GM18909 (cell line): ENCODE measurements around the gene NDOR1.

Source experiments
- ATAC-seq: cut with Tn5 transposase; IDR thresholded peaks from one replicate; pipeline ENCODE4 v1.9.1; 2021; ENCODE audit warnings: mild to moderate bottlenecking; ENCODE audit not compliant: unreplicated experiment, poor library complexity

NDOR1 gene

DNA sequence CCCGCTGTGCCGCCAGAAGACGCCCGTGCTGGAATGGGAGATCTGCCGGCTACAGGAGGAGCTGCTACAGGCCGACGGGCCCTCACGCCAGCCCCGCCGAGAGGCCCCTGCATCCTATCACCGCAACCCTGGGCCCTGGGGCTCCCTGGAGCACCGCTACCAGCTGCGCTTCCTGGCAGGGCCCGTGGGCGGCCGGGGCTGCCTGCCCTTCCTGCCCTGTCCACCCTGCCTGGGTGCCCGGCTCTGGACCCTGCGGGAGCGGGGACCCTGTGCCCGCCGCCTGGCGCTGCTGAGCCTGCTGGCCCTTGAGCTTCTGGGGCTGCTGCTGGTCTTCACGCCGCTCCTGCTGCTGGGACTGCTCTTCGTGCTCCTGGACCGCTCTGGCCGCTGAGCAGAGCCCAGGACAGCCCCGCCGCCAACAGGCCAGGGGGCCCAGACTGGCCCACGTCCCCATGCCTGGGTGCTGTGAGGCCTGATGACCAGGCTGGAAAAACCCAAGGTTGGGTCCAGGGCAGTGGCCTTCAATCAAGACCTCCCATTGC lies 12.8 kb downstream of the NDOR1 start:
- ATAC-seq = no peak

DNA sequence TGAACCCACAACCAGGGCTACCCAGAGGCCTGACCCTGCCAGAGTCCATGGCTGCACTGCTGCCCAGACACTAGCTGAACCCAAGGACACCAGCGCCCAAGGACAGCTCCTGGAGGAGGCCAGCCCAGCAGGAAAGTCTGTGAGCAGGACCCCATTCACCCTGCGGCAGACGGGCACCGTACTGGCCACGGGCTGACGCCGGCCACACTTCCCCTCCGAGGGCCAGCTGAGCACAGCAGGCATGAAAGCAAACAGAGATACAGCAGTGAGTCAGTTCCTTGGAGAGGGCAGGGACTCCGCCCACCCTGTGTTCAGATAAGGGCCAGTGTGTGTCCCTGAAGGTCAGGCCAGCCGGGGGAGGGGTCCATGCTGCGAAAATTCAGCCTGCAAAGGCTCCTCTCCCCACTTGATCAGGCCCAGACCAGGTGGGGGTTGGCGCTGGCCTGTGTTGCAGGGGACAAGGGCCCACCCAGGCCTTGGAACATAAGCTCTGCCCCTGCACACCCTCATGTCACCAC lies 13.3 kb downstream of the NDOR1 start:
- no peak for ATAC-seq

DNA sequence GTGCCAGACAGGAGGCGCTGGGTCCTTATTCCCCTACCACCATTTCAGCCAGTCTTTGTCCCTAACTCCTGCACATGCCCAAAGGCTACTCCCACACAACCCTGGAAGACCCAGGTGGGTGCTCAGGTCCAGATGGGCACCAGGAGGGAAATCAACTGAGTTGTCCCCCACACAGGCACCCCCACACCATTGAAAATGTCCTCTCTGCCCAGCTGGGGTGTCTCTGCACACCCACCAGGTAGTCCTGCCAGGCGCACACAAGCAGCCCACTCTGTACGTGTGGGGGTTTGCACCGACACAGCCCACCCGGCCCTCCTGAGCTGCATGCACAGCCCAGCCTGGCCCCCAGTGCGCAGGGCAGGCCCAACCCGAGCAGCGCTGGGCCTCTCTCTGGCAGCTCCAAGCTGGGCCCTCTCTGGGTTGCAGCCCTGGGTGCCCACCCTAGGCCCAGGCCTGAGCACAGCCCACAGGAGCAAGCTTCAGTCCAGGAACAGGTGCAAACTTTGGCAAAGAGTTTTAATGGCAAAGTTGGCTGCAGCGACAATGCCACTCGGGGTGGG lies 14.3 kb downstream of the NDOR1 start:
- no peak for ATAC-seq

DNA sequence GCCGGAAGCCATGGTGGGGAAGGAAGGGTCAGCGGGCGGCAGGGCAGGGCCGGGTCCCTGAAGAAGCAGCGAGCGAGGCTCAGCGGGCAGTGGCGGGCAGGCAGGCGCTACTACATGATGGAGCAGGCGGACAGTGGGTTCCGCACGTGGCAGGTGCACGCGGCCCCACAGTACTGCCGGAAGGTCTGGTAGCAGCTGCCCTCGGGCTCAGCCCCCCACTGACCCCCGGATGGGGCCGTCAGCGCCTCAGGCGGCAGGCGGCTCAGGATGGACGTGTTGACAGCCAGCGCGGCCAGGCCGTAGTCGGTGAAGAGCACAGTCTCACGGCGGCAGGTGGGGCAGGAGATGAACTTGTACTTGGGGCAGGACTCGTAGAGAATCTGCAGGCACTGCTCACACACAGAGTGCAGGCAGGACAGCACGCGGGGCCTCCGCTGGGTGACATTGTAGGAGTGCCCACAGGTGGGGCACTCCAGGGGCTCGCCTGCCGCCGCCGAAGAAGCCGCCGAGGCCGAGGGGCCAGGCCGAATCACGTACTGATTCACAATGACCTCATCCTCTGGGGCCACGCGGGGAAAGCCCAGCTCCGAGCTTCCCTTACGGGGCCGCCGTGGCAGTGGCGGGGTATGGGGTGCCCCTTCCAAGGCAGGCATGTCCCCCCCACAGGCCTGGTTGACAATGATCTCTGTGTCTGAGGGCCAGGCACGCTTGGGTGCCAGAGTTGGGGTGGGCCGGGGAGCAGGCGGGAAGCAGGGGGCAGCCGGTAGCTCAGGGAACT lies 15.0 kb downstream of the NDOR1 start:
- ATAC-seq = no peak

DNA sequence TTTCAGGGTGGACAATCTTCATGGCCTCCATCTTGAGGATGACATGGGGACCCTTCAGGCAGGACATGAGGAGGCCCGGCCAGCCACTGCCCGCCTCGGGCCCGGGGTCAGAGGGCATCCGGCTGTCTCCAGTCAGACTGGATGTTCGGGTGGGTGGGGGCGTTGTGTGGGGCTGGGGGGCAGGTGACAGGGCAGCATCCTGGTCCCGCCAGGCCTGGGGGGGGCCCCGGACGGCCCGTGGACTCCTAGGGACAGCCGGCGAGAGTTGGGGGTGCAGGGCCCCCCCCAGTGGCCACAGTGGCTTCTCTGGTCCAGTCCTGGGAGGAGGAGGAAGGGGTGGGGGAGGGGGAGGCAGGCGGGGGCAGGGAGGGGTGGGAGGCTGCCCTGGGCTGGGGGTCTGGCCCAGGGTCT lies 15.6 kb downstream of the NDOR1 start:
- no peak for ATAC-seq

DNA sequence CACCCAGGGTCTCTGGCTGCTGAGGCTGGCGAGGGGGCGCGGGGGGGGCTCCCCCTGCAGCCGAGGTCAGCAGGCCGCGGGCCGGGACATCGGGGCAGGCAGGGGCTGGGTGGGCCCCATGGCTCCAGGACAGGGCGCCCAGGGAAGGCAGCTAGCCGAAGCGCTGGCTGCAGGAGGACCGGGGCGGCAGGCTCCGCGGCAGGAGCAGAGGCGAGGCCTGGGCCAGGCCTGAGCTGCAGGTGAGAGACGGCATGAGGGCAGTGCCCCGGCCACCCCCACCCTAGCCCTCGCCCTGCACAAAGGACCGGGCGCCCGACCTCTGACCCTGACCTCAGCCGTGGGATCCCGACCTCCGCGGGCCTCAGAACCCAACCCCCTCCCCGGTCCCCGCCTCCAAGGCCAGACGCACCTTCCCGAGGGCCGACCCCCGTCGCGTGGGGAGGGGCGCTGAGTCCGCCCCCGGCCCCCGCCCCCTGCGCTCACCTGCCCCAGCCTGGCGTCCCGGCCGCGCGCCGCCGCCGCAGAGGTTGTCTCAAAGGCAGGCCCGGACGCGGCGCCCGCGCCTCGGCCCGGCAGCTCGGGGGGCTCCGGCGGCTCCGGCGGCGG lies 16.1 kb downstream of the NDOR1 start:
- ATAC-seq = no peak

DNA sequence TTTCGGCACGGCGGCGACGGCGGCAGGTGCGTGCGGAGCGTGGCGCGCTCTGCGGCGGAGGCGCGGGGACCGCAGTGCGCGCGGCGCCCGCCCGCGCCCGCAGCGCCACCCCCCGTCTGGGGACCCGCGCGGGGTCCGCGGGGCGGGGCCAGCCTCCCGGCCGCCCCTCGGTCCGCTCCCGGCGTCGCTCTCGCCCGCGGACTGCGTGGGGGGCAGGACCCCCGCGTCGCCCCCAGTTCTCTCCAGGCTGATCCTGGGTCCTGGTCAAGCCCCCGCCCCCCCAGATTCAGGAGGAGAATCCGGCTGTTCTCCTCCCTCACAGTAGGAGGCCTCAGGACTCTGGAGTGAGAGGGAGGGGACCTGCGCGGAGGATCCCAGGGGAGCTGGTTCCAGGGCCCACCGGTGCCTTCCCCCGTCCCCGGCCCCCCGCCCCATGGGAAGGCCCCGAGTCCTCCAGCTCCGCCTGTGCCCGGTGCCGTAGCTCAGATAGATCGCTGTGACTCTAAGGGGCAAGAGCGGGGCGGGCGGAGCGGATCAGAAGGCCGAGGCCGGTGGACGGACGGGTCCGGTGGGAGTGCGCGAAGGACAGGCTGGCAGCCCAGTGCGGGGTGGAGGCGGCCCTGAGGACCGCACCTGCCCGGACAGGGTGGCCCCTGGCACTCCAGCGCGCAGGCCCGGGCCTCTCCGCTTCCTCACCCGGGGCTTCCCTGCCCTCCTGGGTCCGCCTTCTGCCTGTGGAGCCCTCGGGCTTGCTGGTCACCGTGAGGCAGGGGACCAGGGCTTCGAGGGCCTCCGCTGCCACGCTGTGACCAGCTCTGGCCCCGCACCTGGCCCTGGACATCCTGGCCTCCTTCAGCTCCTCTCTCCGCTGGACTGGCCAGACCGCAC lies 16.9 kb downstream of the NDOR1 start, which contains the start of gene RNF208:
Gene RNF208 (minus strand): TSS at position 51 of the 888 bp plus-strand sequence. CDS start 1,028 bp downstream, outside the sequence.
- ATAC-seq = no peak

DNA sequence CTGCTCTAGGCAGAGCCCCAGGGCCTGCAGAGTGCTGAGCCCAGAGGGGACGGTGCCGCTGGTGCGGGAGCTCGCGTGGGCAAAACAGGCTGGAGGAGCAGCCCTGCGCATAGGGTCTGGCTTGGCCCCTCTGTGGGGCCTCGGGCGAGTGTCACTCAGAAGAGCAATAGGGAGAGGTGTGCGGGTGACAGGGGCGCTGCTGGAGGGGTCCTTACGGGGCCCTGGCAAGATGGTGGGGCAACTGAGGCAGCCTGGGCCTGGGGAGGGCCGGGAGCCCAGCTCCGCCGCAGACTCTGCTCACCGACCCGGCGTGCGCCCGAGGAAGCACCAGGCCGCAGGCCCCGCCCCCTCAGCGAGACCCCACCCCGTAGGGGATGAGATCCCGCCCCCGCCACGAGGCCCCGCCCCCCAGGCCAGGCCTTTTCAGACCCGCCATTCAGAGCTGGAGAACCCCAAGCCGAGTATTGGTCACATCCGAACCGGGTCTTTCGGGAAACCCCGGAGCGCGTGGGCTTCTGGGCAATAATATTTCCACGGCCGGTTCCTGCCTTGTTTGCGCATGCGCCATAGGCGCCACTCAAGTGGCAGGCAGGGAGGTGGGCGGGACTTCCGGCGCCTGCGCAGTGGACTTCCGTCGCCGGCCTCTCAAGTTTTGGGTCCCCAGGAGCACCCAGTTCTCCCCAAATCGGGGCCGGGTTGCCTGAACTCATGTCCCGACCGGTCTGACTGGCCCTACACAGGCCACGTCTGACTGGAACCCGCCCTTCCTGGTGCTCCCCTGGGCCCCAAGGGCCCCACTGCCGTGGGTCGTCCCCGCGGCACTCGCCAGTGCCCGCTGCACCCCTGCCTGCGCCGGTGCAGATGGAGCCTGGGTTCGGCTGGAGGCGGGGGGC lies 17.8 kb downstream of the NDOR1 start:
- ATAC-seq = peak; percentile 73

DNA sequence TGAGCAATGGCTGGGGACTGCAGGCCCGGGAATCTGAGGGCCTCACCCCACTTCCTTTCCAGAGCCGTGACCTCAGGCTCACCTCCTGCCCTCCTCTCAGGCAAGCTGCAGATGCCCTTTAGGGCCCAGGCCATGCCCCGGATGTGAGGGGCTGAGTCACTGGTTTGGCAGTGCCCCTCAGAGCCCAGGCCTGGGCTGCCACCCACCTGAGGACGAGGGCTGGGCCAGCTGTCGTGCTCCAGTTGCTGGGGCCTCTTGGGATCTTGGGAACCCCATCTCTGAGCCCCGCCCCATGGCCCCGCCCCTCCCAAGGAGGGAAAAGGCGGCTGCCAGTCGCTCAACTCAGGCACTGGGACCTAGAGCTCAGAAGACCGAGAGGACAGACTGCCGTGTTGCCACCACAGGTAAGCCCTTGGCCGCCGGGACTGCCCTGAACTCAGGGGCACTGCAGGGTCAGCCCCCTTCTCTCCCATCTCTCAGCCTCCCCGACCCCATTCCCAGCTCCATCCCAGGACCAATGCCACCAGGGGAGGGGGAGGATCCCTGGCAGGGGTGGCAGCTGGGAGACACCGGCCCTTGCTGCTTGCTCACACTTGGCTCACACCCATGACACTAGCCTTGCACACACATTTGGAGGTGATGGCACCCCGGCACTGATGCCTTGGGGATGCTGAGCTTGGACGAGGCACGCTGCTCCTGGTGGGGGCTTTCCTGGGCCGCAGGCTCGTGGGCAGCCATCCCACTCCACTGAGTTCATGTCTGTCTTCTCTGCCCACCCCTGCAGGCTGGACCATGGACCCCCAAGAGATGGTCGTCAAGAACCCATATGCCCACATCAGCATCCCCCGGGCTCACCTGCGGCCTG lies 19.6 kb downstream of the NDOR1 start, which contains the start of gene CYSRT1:
Gene CYSRT1 (plus strand): TSS at position 345 of the 865 bp plus-strand sequence. CDS start 448 bp downstream, at position 793.
- ATAC-seq = no peak

DNA sequence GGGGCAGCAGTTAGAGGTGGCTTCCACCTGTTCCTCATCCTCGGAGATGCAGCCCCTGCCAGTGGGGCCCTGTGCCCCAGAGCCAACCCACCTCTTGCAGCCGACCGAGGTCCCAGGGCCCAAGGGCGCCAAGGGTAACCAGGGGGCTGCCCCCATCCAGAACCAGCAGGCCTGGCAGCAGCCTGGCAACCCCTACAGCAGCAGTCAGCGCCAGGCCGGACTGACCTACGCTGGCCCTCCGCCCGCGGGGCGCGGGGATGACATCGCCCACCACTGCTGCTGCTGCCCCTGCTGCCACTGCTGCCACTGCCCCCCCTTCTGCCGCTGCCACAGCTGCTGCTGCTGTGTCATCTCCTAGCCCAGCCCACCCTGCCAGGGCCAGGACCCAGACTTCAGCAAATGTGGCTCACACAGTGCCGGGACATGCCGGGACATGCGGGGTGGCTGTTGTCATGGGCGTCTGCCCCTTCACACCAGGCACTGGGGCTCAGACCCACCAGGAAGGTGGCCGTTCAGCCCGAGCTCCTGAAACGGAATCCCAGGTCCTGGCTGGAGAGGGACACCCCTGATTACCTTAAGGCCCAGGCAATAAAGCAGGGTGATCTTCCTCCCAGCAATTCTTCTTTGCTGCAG lies 20.3 kb downstream of the NDOR1 start:
- no peak for ATAC-seq

DNA sequence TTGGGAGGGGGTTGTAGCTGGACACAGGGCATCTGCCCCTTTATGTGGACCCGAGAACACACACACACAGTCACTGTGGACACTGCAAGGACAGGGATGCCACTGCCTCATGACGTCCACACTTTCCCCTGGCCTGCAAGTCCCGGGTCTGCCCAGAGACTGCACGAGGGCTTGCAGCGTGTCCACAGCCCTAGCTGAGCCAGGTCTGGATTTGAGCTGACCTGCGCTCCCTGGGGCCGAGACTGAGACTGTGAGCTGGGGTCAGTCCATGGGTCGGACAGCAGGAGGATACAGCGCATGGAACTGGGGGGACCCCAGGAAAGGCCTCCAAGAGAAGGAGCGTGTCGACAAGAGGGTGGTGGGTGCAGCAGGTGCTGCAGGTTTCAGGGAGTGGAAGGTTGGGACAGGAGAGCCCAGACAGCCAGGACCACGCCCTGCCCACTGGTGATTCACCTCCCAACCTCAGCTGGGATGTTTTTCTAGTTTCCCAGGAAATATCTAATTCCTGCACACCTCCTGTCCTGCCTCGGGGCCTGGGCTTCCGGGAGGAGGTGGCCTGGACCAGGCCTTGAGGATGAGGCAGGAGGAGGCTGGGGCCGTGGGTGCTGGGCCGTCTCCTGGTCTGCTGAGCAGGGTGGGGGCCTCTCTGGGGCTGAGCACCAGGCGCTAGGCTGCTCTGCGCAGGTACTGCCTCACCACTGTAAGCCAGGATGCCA lies 21.0 kb downstream of the NDOR1 start:
- ATAC-seq = no peak

DNA sequence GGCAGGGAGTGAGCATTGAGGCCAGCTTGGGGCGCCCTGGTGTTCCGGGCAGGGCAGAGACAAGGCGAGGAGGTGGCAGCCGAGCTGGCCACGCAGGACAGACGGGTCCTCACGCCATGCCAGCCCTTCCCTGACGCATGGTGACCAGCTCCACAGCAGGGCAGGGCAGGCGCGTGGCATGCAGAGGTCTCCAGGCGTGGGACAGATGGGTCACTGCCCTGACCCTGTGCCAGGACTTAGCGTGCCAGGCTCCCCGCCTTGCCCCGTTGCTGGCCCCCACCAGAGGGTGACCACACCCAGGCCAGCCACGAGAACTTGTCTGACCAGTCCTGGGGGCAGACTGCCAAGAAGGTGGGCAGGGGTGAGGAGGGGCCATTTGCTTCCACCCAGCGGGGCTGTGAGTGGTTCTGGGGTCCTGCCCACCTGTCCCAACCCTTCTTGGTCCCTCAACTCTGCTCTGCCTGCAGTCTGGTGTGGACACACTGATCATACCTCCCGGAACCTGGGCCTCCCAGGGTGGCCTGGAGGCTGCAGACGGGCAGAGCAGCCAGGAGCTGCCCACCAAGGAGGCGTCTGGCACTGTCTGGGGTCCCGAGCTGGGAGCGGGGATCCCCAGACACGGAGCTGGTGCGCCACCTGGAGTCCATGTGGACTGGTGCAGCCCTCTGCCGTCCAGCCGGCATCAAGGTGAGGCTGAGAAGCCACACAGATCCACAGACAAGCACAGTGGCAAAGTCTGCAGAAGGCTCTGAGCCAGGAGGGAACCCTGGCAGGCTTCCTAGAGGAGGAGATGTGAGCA lies 21.8 kb downstream of the NDOR1 start, which contains the start of gene RNF224:
Gene RNF224 (plus strand): TSS at position 449 of the 799 bp plus-strand sequence. CDS start 834 bp downstream, outside the sequence.
- no peak for ATAC-seq

DNA sequence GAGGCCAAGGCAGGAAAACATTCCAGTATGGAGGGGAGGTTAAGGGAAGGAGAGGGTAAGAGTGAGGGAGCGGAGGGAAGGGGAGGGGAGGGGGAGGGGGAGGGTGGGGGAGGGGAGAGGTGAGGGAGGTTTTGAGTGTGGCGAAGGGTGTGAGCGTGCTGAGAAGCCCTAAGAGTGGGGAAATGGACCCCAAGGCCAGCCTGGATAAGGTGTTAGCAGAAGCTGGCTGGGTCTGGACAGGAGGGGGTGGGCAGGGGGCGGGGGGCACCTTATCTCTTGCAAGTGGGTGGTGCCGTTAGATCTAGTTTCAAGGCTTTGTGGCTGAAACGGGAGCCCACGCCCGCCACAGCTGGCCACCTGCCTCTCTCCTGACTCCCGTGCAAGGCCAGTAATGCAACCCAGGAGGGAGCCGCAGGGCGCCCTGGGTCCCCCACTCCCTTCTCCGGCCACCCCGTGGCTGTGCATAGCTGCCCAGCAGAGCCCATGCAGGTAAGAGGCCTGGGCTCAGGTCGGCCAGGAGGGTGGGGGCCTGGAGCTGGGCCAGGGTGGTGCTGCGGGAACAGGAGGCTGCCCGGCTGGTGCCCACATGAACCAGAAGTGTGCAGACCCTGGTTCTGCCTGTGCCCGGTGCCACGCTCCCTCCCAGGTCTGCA lies 22.5 kb downstream of the NDOR1 start:
- ATAC-seq = no peak

DNA sequence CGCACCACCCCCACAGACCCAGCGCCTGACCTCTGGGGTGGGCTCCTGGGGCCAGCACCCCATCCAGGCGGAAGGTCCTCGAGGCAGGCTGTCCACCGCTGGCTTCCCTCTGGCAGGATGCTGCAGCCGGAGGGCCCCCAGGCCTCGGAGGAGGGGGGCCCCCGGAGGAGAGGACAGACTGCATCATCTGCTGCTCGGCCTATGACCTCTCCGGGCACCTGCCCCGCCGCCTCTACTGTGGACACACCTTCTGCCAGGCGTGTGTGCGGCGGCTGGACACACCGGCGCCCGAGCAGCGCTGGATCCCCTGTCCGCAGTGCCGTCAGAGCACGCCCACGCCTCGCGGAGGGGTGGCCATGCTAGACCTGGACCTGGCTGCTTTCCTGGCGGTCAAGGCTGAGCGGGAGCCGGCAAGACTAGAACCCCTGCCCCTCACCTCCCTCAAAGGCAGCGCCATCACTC lies 23.0 kb downstream of the NDOR1 start:
- no peak for ATAC-seq
